MCF 10A (cell line): ENCODE data around the gene POU6F1. TPM values are rescaled to one million over a fixed set of nuclear protein-coding genes. Genes with fewer than 3 reads are reported as not detected.
"Not testable (repeated sequence)": the region's sequence is repeated elsewhere in the genome, so short reads cannot be mapped to it uniquely, and the experiment has no call there.

Experiments
- BruUV-seq: library from RNA; stranded (reverse); fragments of 400-500 nt; replicated peaks from 2 replicates; lab custom pipeline; 2021; lab: Mats Ljungman, UMichigan
- CTCF ChIA-PET: fragments of 300-600 bp; sonication (Branson Sonifier 250); formaldehyde crosslinking; extraction: SDS; loops from one replicate; lab custom pipeline; 2021; ENCODE audit warnings: antibody characterized with exemption, inconsistent platforms; lab: Yijun Ruan, JAX
- POLR2A ChIA-PET: fragments of 300-600, 350-650 bp; sonication (Branson Sonifier 250); formaldehyde crosslinking; extraction: SDS; loops from one replicate; lab custom pipeline; 2020; ENCODE audit warnings: antibody characterized with exemption, inconsistent platforms; lab: Yijun Ruan, JAX
- DNase-seq: peaks from one replicate; pipeline ENCODE4 v3.0.0-alpha.2; 2018; ENCODE audit not compliant: unreplicated experiment
- H3K27ac Mint-ChIP-seq: one replicate; pipeline ENCODE4 v1.8.0; 2022; ENCODE audit warnings: mild to moderate bottlenecking, low read depth, mixed read lengths; ENCODE audit not compliant: unreplicated experiment
- H3K27me3 Mint-ChIP-seq: one replicate; pipeline ENCODE4 v1.8.0; 2022; ENCODE audit warnings: mixed read lengths; ENCODE audit not compliant: insufficient read depth, unreplicated experiment
- H3K36me3 Mint-ChIP-seq: one replicate; pipeline ENCODE4 v1.8.0; 2022; ENCODE audit warnings: mild to moderate bottlenecking, moderate library complexity, mixed read lengths; ENCODE audit not compliant: insufficient read depth, unreplicated experiment
- H3K4me1 Mint-ChIP-seq: one replicate; pipeline ENCODE4 v1.8.0; 2022; ENCODE audit warnings: mixed read lengths; ENCODE audit not compliant: insufficient read depth, unreplicated experiment
- H3K4me3 Mint-ChIP-seq: one replicate; pipeline ENCODE4 v1.8.0; 2022; ENCODE audit warnings: mild to moderate bottlenecking, moderate library complexity, mixed read lengths; ENCODE audit not compliant: unreplicated experiment
- H3K9me3 Mint-ChIP-seq: one replicate; pipeline ENCODE4 v1.8.0; 2022; ENCODE audit warnings: mixed read lengths; ENCODE audit not compliant: unreplicated experiment
- intact Hi-C: fragments of 100-400 bp; cut with micrococcal nuclease; formaldehyde crosslinking; loops from 2 replicates; pipeline ENCODE4 v1.14.1; 2022
- total RNA-seq: library from RNA; stranded (reverse); gene quantifications from 2 replicates; pipeline ENCODE4 v1.2.3, GENCODE V29; 2022
- TF ChIP-seq, protein P1 (sequence below): fragments of 200-600 bp; IDR thresholded peaks from one replicate; pipeline ENCODE4 v1.8.0; 2022; ENCODE audit warnings: antibody characterized with exemption, mild to moderate bottlenecking; ENCODE audit not compliant: unreplicated experiment

Gene POU6F1
- total RNA-seq, 1 experiment from 2014 or later: 3.0 TPM

GRCh38 chr12:51227962-51228361 is 10.1 kb upstream of the POU6F1 start:
- Mint-ChIP-seq H3K27me3 (no peaks in the 10 kb centered on the region), H3K27ac (no peak overlapping the region), H3K4me3 (no peak overlapping the region), H3K9me3 (no peaks in the 10 kb centered on the region), H3K4me1 (no peaks in the 10 kb centered on the region), H3K36me3 (no peaks in the 10 kb centered on the region)
- CTCF ChIA-PET: interaction anchor here (0.7 to 1.6 kb wide), 2 partner anchors 11 to 56 kb away, joined by 7 to 8 read pairs; partner anchors contain the start of gene DAZAP2
- POLR2A ChIA-PET: no interaction called here
- DNase-seq: no peak
- no TSS peak for BruUV-seq
- intact Hi-C loops: no loop called here
- TF ChIP-seq, protein P1, sequence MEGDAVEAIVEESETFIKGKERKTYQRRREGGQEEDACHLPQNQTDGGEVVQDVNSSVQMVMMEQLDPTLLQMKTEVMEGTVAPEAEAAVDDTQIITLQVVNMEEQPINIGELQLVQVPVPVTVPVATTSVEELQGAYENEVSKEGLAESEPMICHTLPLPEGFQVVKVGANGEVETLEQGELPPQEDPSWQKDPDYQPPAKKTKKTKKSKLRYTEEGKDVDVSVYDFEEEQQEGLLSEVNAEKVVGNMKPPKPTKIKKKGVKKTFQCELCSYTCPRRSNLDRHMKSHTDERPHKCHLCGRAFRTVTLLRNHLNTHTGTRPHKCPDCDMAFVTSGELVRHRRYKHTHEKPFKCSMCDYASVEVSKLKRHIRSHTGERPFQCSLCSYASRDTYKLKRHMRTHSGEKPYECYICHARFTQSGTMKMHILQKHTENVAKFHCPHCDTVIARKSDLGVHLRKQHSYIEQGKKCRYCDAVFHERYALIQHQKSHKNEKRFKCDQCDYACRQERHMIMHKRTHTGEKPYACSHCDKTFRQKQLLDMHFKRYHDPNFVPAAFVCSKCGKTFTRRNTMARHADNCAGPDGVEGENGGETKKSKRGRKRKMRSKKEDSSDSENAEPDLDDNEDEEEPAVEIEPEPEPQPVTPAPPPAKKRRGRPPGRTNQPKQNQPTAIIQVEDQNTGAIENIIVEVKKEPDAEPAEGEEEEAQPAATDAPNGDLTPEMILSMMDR: no peak

DNA sequence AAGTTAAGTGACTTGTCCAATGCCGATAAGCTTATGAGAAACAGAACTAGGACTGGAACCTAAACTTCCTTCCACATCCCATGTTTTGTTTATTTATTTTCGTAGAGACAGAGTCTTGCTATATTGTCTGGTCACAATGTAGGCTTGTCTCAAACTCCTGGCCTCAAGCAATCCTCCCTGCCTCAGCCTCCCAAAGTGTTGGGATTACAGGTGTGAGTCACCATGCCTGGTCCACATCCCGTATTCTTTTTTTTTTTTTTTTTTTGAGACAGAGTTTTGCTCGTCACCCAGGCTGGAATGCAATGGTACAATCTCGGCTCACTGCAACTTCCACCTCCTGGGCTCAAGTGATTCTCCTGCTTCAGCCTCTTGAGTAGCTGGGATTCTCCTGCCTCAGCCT is 9.2 kb upstream of the POU6F1 start:
- ChIA-PET POLR2A (interaction anchor here (0.6 to 2.0 kb wide), 2 partner anchors 11 to 268 kb away, joined by 4 to 6 read pairs; partner anchors contain the start of gene DAZAP2), CTCF (interaction anchor here (0.6 to 0.7 kb wide), 2 partner anchors 9 to 56 kb away, joined by 3 to 7 read pairs; no protein-coding TSS in a partner anchor)
- BruUV-seq, H3K4me3 Mint-ChIP-seq, H3K4me1 Mint-ChIP-seq, H3K36me3 Mint-ChIP-seq, H3K9me3 Mint-ChIP-seq, H3K27me3 Mint-ChIP-seq, H3K27ac Mint-ChIP-seq, DNase-seq, intact Hi-C loops: not testable (repeated sequence)

GRCh38 chr12:51225771-51226170 is 7.9 kb upstream of the POU6F1 start:
- no peaks in the 10 kb centered on the region for H3K4me1 Mint-ChIP-seq
- DNase-seq: no peak
- POLR2A ChIA-PET: interaction anchor here (2.0 kb wide), 1 partner anchor 13 kb away, joined by 6 read pairs; the partner anchor contains the start of gene DAZAP2
- no peaks in the 10 kb centered on the region for H3K27me3 Mint-ChIP-seq
- CTCF ChIA-PET: no interaction called here
- intact Hi-C loops: no loop called here
- H3K9me3 Mint-ChIP-seq: no peaks in the 10 kb centered on the region
- no peak overlapping the region for H3K27ac Mint-ChIP-seq
- H3K36me3 Mint-ChIP-seq: no peaks in the 10 kb centered on the region
- no peak overlapping the region for H3K4me3 Mint-ChIP-seq
- TF ChIP-seq, protein P1: no peak
- BruUV-seq: no TSS peak

- no peak for DNase-seq
- no peaks in the 10 kb centered on the region for H3K9me3 Mint-ChIP-seq
- POLR2A ChIA-PET: no interaction called here
- H3K36me3 Mint-ChIP-seq: no peaks in the 10 kb centered on the region
- H3K27me3 Mint-ChIP-seq: no peaks in the 10 kb centered on the region
- TF ChIP-seq, protein P1: no peak
- no TSS peak for BruUV-seq
- intact Hi-C loops: no loop called here
- H3K27ac Mint-ChIP-seq: no peak overlapping the region
- H3K4me3 Mint-ChIP-seq: no peak overlapping the region
- CTCF ChIA-PET: no interaction called here
- no peaks in the 10 kb centered on the region for H3K4me1 Mint-ChIP-seq
Measured at GRCh38 chr12:51225234-51225633, 7.4 kb upstream of the POU6F1 start.
